ENCODE data around the gene SRSF7. TPM values are rescaled to one million over a fixed set of nuclear protein-coding genes. Genes with fewer than 3 reads are reported as not detected.
"Not testable (repeated sequence)": the region's sequence is repeated elsewhere in the genome, so short reads cannot be mapped to it uniquely, and the experiment has no call there.

SRSF7 gene
- total and polyA plus RNA-seq, 10 donors, result 94.9 to 214 (median 151) TPM

DNA sequence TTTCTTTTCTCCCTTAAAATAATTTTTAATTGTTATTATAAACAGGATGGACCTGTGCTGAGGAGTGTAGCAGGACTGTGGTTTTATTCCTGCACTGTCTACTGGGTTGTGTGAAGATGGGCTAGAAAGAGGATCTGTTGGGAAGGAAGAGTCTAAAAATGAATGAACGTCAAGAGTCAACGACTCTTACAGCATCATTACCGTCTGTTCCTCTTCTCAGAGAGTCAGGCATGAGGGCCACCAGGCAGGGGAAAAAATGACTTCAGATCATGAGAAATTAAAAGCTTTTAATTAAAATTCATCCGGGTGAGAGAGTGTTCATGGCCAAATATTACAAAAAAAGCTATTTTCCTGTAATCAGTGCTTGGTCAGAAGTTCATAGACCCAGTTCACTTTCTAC lies 32.6 kb downstream of the SRSF7 start:
- H3K9me3 ChIP-seq, result peaks cover 0 to 4% (median 0%) of the 10 kb centered on the region in 8 donors
- peaks cover 0 to 19% (median 0%) of the 10 kb centered on the region in 6 donors for H3K36me3 ChIP-seq
- no peaks in the 10 kb centered on the region for H3K27me3 ChIP-seq (replicated peaks in 1 of 7)
- intact Hi-C loops (cut with DNase I; ENCODE audit: low total_unique reads), result no loop called here
- no peak for TF ChIP-seq POLR2A (IDR thresholded peaks at IDR 0.05)
- TF ChIP-seq, protein P1, sequence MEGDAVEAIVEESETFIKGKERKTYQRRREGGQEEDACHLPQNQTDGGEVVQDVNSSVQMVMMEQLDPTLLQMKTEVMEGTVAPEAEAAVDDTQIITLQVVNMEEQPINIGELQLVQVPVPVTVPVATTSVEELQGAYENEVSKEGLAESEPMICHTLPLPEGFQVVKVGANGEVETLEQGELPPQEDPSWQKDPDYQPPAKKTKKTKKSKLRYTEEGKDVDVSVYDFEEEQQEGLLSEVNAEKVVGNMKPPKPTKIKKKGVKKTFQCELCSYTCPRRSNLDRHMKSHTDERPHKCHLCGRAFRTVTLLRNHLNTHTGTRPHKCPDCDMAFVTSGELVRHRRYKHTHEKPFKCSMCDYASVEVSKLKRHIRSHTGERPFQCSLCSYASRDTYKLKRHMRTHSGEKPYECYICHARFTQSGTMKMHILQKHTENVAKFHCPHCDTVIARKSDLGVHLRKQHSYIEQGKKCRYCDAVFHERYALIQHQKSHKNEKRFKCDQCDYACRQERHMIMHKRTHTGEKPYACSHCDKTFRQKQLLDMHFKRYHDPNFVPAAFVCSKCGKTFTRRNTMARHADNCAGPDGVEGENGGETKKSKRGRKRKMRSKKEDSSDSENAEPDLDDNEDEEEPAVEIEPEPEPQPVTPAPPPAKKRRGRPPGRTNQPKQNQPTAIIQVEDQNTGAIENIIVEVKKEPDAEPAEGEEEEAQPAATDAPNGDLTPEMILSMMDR (IDR thresholded peaks at IDR 0.05 in 8 of 11, conservative IDR thresholded peaks at IDR 0.05 in 3 of 11), result no peak
- no peak for TF ChIP-seq POLR2AphosphoS5 (IDR thresholded peaks at IDR 0.05)
- 63 to 91% (median 69%) methylated on average over 4 of the region's 4 CpGs for WGBS, 5 donors
- peaks cover 3 to 27% (median 9%) of the 10 kb centered on the region in 6 donors for H3K4me1 ChIP-seq
- no peak for DNase-seq
- H3K27ac ChIP-seq, result no peak overlapping the region
- H3K4me3 ChIP-seq, result no peak overlapping the region

DNA sequence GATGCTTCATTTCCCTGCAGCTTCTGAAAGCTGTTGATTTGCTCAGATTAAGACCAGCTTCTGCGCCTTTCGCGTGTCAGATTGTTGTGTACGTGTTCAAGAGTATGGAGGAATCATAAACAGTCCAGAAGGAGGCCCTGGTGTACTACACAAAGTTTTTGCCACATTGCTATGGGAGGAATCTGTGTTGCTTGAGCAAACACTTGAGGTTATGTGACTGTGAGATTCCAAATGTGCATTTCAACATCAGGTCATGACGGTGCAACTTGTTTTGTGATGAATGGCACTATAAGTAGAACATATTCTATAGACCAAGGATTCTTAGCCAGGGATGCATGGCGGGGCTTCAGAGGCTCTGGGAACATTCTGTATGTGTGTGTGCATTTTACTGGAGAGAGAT lies 35.0 kb downstream of the SRSF7 start:
- Histone ChIP-seq H3K4me3 (no peak overlapping the region), H3K4me1 (peaks cover 0 to 13% (median 0%) of the 10 kb centered on the region in 6 donors), H3K36me3 (peaks cover 0 to 29% (median 2%) of the 10 kb centered on the region in 6 donors), H3K27ac (no peak overlapping the region), H3K9me3 (peaks cover 0 to 4% (median 0%) of the 10 kb centered on the region in 8 donors), H3K27me3 (replicated peaks in 1 of 7) (no peaks in the 10 kb centered on the region)
- no peak for DNase-seq
- 81 to 97% (median 85%) methylated on average over 6 of the region's 6 CpGs for WGBS, 5 donors
- intact Hi-C loops (cut with DNase I; ENCODE audit: low total_unique reads), result no loop called here
- TF ChIP-seq POLR2A (IDR thresholded peaks at IDR 0.05) (no peak), POLR2AphosphoS5 (IDR thresholded peaks at IDR 0.05) (no peak)
- TF ChIP-seq, protein P1 (IDR thresholded peaks at IDR 0.05 in 8 of 11, conservative IDR thresholded peaks at IDR 0.05 in 3 of 11), result no peak

DNA sequence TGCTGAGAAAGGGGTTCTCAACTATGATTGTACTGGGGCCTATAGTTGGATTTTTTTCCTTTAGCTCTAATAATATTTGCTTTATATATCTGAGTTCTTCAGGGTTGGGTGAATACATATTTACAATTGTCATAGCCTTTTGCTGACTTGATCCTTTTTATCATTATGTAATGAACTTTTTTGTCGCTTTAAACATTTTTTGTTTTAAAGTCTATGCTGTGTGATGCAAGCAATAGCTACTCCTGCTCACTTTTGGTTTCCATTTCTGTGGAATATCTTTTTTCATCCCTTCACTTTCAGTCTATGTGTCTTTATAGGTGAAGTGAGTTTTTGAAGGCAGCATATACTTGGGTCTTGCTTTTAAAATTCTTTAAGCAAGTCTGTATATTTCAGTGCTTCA lies 36.2 kb downstream of the SRSF7 start:
- intact Hi-C loops (cut with DNase I; ENCODE audit: low total_unique reads); H3K9me3 ChIP-seq; DNase-seq; H3K4me3 ChIP-seq; H3K27ac ChIP-seq; H3K27me3 ChIP-seq (replicated peaks in 1 of 7): not testable (repeated sequence)
- Histone ChIP-seq H3K36me3 (peaks cover 0 to 30% (median 3%) of the 10 kb centered on the region in 6 donors), H3K4me1 (peaks cover 0 to 11% (median 2%) of the 10 kb centered on the region in 6 donors)
- WGBS, 5 donors, result 83 to 96% (median 85%) methylated on average over 1 of the region's 1 CpG

DNA sequence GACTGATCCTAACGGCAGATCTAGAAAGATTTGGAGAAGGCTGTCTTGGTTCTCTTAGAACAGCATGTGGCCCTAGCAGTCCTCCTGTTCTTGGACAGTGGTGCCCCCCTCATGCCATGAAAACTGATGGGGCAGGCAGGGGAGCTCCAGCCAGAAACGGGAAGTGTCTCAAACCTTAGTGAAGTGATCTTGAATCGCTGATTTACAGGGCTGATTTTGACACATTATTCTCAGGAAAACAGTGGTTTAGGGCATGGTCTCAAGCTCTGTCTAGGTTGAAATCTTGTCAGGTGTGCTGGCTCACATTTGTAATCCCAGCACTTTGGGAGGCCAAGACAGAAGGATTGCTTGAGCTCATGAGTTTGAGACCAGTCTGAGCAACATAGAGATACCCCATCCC lies 37.8 kb downstream of the SRSF7 start:
- H3K27me3 ChIP-seq (replicated peaks in 1 of 7), result no peaks in the 10 kb centered on the region
- H3K27ac ChIP-seq, result no peak overlapping the region
- H3K36me3 ChIP-seq, result peaks cover 0 to 28% (median 3%) of the 10 kb centered on the region in 6 donors
- TF ChIP-seq POLR2A (IDR thresholded peaks at IDR 0.05) (no peak), POLR2AphosphoS5 (IDR thresholded peaks at IDR 0.05) (no peak)
- TF ChIP-seq, protein P1 (IDR thresholded peaks at IDR 0.05 in 8 of 11, conservative IDR thresholded peaks at IDR 0.05 in 3 of 11), result no peak
- H3K4me3 ChIP-seq, result no peak overlapping the region
- H3K4me1 ChIP-seq, result peaks cover 0 to 23% (median 7%) of the 10 kb centered on the region in 6 donors
- intact Hi-C loops (cut with DNase I; ENCODE audit: low total_unique reads), result no loop called here
- H3K9me3 ChIP-seq, result no peaks in the 10 kb centered on the region
- WGBS, 5 donors, result 53 to 73% (median 66%) methylated on average over 3 of the region's 3 CpGs
- no peak for DNase-seq

DNA sequence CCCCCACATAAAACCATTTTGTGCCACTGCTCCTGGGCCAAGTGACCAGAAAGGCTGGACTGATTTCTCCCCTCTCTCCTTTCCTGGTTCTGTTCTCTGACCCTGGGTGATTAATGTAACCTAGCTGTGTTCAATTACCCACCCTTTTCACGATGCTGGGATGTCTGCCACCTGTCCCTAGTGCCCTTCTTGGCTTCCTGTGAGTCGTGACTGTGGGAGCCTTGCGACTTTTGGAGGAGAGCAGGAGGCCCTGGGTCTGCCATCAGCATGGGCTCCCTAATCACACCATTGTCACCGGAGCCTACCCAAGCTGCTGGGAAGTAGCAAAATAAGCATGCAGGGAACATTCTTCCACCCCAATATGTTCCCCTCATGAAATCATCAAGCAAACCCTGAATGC lies 38.3 kb downstream of the SRSF7 start:
- DNase-seq, result no peak
- 75 to 90% (median 81%) methylated on average over 4 of the region's 4 CpGs for WGBS, 5 donors

More for the DNA sequence above, 38.3 kb downstream of the SRSF7 start:
- Histone ChIP-seq H3K4me1 (peaks cover 0 to 23% (median 7%) of the 10 kb centered on the region in 6 donors), H3K4me3 (no peak overlapping the region), H3K36me3 (peaks cover 0 to 29% (median 3%) of the 10 kb centered on the region in 6 donors), H3K27ac (no peak overlapping the region), H3K27me3 (replicated peaks in 1 of 7) (no peaks in the 10 kb centered on the region), H3K9me3 (no peaks in the 10 kb centered on the region)
- intact Hi-C loops (cut with DNase I; ENCODE audit: low total_unique reads), result no loop called here
- TF ChIP-seq, protein P1 (IDR thresholded peaks at IDR 0.05 in 8 of 11, conservative IDR thresholded peaks at IDR 0.05 in 3 of 11), result no peak
- TF ChIP-seq POLR2AphosphoS5 (IDR thresholded peaks at IDR 0.05) (no peak), POLR2A (IDR thresholded peaks at IDR 0.05) (no peak)

Data from spleen (tissue), 11 donors.